NCI-H1048 (cell line): ENCODE measurements around the gene RUFY4.
"Not testable (repeated sequence)": the region's sequence is repeated elsewhere in the genome, so short reads cannot be mapped to it uniquely, and the experiment has no call there.

Experiments used
- DNase-seq: peaks from one replicate; lab custom pipeline; 2025; lab: John Stamatoyannopoulos, UW

Gene RUFY4

GRCh38 chr2:218086478-218086877, 17.4 kb downstream of the RUFY4 start:
- DNase-seq = no peak

- no peak for DNase-seq
Observed at GRCh38 chr2:218089259-218089658, 20.2 kb downstream of the RUFY4 start.

GRCh38 chr2:218091746-218092145, 22.7 kb downstream of the RUFY4 start:
- no peak for DNase-seq

GRCh38 chr2:218093879-218094278, 24.8 kb downstream of the RUFY4 start:
- DNase-seq = no peak

GRCh38 chr2:218095853-218096252, 26.8 kb downstream of the RUFY4 start:
- DNase-seq = no peak

- no peak for DNase-seq
Observed at GRCh38 chr2:218097975-218098374, 28.9 kb downstream of the RUFY4 start.

- DNase-seq = not testable (repeated sequence)
Observed at GRCh38 chr2:218108834-218109233, 39.8 kb downstream of the RUFY4 start.

GRCh38 chr2:218121789-218122188, 52.7 kb downstream of the RUFY4 start:
- not testable (repeated sequence) for DNase-seq

GRCh38 chr2:218122286-218122685, 53.2 kb downstream of the RUFY4 start:
- DNase-seq = not testable (repeated sequence)

- no peak for DNase-seq
Observed at GRCh38 chr2:218123986-218124385, 54.9 kb downstream of the RUFY4 start.

- no peak for DNase-seq
Observed at GRCh38 chr2:218125095-218125494, 56.0 kb downstream of the RUFY4 start.

GRCh38 chr2:218125626-218126080, 56.6 kb downstream of the RUFY4 start, which contains the start of gene CXCR2:
Gene CXCR2, plus strand, starts transcription at chr2:218126028. Its CDS starts 8,774 bp downstream, at chr2:218134802.
- DNase-seq = no peak

- DNase-seq = no peak
Observed at GRCh38 chr2:218127929-218128455, 58.9 kb downstream of the RUFY4 start.

GRCh38 chr2:218128781-218129457, 59.9 kb downstream of the RUFY4 start:
- DNase-seq = no peak

- DNase-seq = no peak
Observed at GRCh38 chr2:218129458-218130135, 60.5 kb downstream of the RUFY4 start.

GRCh38 chr2:218130377-218130776, 61.3 kb downstream of the RUFY4 start:
- DNase-seq = no peak

GRCh38 chr2:218130822-218131221, 61.8 kb downstream of the RUFY4 start:
- no peak for DNase-seq

GRCh38 chr2:218137514-218137913, 68.5 kb downstream of the RUFY4 start:
- DNase-seq = no peak

GRCh38 chr2:218138047-218138446, 69.0 kb downstream of the RUFY4 start:
- no peak for DNase-seq
